NCI-H1417 treated with DMSO at 0.1 percent for 48 hours (cell line): Measurements from ENCODE around the gene ERBIN.
"Not testable (repeated sequence)": the region's sequence is repeated elsewhere in the genome, so short reads cannot be mapped to it uniquely, and the experiment has no call there.

Experiments
- DNase-seq: peaks from one replicate; lab custom pipeline; 2025; lab: John Stamatoyannopoulos, UW

ERBIN gene

GRCh38 chr5:65926276-65926783 is at the start of gene ERBIN:
TSS of gene ERBIN (plus strand) at chr5:65926575. CDS start at chr5:65992719, 66,144 bp downstream.
- DNase-seq, result no peak

DNA sequence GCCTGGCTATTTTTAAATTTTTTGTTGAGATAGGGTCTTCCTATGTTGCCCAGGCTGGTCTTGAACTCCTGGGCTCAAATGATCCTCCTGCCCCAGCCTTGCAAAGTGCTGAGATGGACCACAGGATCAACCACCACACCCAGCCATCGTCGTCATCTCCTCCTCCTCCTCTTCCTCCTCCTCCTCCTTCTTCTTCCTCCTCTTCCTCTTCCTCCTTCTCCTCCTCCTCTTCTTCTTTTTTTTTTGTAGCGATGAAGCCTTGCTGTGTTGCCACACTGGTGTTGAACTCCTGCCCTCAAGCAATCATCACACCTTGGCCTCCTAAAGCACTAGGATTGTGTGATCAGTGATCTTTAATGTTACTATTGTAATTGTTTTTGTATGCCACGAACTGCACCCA is 49.4 kb upstream of the ERBIN start:
- no peak for DNase-seq

DNA sequence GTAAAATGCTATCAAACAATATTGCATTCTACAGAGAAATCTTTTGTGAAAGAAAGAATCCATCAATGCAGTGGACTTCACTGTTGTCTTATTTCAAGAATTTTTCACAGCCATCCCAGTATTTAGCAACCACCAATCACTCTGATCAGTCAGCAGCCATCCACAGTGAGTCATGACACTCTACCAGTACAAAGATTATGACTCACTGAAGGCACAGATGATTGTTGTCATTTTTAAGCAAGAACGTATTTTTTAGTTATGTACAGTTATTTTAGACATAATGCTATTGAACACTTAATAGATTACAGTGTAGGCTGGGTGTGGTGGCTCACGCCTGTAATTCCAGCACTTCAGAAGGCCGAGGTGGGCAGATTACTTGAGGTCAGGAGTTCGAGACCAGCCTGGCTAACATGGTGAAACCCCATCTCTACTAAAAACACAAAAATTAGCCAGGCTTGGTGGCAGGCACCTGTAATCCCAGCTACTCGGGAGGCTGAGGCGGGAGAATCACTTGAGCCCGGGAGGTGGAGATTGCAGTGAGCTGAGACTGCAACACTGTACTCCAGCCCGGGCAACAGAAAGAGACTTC is 46.6 kb upstream of the ERBIN start:
- not testable (repeated sequence) for DNase-seq

- no peak for DNase-seq
Measured at GRCh38 chr5:65880496-65881072, 45.8 kb upstream of the ERBIN start.

- no peak for DNase-seq
Measured at GRCh38 chr5:65882278-65882677, 44.1 kb upstream of the ERBIN start.

GRCh38 chr5:65883461-65883860 is 42.9 kb upstream of the ERBIN start:
- DNase-seq, result no peak

DNA sequence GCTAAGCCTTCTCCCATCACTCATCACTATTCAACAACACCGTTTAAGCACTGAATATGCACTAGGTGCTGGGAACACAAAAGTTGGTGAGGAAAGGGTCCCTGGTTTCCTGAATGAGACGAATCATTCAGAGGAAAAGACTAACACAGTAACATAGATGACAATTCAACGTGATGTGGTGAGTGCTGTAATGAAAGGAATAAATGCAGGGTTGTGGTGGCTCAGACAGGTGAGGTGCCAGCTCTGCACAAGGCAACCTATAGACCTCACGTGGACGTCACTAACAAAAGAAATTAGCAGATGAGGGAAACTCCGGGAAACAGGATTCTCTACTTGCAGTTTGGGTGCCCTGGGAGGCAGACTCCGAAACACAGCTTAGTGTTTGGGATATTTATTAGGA is 40.0 kb upstream of the ERBIN start:
- DNase-seq, result no peak

DNA sequence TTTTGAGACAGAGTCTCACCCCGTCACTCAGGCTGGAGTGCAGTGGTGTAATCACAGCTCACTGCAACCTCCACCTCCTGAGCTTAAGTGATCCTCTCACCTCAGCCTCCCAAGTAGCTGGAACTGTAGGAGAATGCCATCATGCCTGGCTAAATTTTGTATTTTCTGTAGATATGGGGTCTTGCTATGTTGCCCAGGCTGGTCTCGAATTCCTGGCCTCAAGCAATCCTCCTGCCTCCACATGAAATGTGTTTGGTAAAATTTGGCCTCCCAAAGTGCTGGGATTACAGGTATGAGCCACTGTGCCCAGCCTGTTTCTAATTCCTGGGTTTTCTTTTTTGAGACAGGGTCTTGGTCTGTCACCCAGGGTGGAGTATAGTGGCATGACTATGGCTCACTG is 34.4 kb upstream of the ERBIN start:
- DNase-seq, result not testable (repeated sequence)

DNA sequence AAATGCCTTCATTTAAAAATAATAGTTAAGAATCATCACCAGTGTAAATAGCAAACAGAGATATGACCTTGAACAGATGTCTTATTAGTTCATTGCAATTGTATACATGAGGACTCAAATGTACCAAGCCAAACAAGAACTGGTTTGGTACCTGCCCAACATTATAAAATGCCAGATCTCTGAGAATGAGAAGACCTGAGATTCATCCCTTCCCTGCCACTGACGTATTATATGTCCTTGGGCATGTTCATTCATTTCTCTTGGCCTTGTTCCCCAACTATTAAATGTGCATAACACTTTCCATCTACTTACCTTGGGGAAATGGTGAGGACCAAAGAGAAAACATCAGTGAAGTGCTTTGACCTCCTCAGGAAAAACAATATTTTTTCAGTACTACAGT is 33.6 kb upstream of the ERBIN start:
- DNase-seq, result no peak

DNA sequence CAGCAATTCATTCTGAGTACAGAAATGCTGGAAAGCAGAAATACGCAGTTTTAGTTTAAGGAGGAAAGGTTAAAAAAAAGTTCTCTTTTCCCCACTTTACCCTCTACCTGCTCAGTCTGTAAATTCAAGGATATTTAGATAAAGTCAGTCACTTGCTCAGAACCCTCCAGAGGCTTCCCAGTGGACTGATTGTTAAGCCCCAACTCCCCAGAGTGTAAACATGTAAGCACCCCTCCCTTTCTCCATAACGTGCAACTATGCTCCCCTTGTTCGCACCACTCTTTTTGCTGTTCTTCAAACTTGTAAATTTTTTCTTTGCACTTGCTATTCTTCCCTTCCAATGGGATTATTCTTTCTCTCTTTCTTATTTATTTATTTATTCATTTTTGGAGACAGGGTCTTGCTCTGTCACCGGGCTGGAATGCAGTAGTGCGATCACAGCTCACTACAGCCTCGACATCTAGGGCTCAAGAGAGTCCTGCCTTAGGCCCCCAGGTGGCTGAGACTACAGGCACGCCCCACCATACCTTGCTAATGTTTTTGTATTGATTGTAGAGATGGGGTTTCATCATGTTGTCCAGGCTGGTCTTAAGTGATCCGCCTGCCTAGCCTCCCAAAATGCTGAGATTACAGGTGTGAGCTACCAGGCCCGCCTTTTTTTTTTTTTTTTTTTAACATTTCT is 32.5 kb upstream of the ERBIN start:
- no peak for DNase-seq

GRCh38 chr5:65895891-65896290 is 30.5 kb upstream of the ERBIN start:
- no peak for DNase-seq

DNA sequence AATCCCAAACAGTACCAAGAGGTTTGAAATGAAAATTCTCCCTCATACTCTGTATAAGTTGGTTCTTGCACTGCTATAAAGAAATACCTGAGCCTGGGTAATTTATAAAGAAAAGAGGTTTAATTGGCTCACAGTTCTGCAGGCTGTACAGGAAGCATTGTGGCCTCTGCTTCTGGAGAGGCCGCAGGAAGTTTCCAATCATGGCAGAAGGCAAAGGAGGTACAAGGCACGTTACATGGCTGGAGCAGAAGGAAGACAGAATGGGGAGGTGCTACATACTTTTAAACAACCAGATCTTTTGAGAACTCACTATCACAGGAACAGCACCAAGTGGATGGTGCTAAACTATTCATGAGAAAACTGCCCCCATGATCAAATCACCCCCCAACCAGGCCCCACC is 25.6 kb upstream of the ERBIN start:
- DNase-seq, result no peak

DNA sequence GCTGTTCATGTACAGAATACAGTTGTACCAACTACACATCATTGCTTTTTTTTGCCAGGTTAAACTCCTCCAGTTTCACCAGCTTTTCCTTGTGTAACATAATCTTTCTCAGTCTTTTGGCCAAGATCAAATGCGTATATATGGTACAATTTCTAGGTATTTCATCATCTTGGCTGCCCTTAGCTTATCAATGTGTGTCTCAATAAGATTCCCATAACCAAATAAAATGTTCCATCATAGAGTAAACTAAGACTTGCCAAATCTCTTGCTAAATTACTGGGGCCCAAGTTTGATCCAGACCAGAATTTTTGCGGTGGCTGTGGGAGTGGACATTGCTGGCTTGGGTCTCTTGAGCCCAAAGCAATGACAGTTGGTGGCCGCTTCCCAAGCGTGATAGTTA is 24.3 kb upstream of the ERBIN start:
- no peak for DNase-seq

GRCh38 chr5:65903581-65903980 is 22.8 kb upstream of the ERBIN start:
- DNase-seq, result no peak

GRCh38 chr5:65906256-65906655 is 20.1 kb upstream of the ERBIN start:
- DNase-seq, result no peak

DNA sequence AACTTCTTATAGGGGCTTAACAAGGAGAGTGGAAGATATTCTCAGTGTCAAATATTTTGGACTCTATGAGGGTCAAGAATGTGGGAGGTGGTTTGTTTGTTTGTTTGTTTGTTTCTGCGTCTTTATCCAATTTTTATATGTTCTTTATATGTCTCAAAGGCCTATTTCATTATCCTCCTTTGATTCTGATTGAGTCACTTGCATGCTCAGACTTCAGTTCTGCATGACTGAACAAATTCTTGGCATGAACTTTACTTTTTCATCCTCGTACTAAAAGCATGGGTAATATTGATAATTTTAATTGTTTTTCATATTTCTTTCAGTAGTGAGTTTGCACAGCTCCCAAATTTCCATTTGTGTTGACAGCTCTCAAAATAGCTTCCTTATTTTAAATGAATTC is 19.2 kb upstream of the ERBIN start:
- DNase-seq, result no peak

- no peak for DNase-seq
Measured at GRCh38 chr5:65910711-65911110, 15.7 kb upstream of the ERBIN start.

GRCh38 chr5:65912311-65912710 is 14.1 kb upstream of the ERBIN start:
- DNase-seq, result no peak

GRCh38 chr5:65913519-65913918 is 12.9 kb upstream of the ERBIN start:
- DNase-seq, result no peak

GRCh38 chr5:65914641-65915196 is 11.7 kb upstream of the ERBIN start:
- no peak for DNase-seq

GRCh38 chr5:65915661-65916060 is 10.7 kb upstream of the ERBIN start:
- not testable (repeated sequence) for DNase-seq

DNA sequence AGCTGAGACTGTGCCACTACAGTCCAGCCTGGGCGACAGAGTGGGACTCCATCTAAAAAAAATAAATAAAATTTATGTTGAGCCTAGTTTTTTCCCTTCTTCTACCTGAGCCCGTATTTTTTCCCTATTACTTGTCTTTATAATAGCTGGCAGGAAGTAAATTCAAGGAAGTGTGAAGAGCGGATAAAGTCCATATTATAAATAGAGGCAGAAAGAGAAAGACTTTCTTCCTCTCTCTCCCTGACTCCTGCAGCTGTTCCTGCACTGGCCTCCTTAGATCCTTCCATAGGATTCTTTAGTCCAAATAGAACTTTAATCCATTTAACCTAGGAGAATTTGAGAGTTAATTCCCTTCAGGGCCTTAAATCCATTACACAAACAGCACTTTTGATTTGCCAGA is 10.3 kb upstream of the ERBIN start:
- no peak for DNase-seq

DNA sequence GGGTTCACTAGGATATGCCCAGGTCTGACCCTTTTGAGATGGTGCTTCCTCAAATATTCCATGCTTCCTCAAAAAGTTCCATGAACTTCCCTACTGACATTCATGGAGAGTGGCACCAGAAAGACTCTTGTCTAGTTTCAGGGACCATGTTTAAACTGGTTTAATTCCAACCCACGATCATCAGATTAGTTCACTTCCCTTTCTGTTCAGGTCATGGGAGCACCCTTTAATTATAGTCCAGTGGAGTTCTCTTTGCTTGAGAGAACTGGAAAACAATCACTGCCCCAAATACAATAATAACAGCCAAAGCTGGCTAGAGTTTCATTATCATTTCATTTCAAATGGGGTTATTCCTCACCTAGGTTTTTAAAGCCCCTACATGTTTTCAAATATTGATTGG is 9.7 kb upstream of the ERBIN start:
- no peak for DNase-seq
